Stimulated activated CD8-positive, alpha-beta memory T cell treated with anti-CD3 and anti-CD28 coated beads, Interleukin-12 subunit alpha, Interleukin-12 subunit beta, amount 100 ng/mL, for 4 hours (primary cell): ENCODE results near the gene SOX2.
"Not testable (repeated sequence)": the region's sequence is repeated elsewhere in the genome, so short reads cannot be mapped to it uniquely, and the experiment has no call there.

ENCODE experiments used
- DNase-seq: peaks from one replicate; pipeline ENCODE4 v3.0.0-alpha.2; 2020; ENCODE audit warnings: low read depth

The SOX2 gene

DNA sequence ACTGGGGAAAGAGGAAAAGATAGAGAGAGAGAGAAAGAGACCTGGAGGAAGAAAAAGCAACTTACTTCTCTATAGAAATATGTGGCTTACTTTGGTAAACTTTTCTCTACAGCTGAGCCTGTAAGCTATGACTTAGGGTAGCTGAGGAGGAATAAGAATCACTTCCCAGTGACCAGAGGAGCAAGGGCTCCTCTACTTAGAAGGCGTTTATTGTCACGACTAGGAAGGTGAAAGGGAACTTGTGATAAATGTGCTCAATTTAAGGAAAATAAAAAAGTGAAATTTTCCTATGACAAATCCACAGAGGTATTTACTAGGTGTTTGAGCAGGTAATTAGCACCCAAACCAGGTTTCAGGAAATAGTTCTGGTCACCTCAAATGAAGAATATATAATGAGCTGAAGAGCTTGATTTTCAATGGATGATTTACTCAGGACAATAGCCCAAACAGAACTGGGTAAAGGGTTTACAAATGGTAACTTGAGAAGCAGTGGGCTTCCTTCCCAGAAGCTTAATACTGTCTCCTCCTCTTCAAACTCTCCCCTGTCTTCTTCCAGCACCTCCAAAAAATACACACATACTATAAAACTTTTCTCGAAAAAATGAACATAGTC is 46.1 kb downstream of the SOX2 start:
- DNase-seq: no peak

- no peak for DNase-seq
Measured at GRCh38 chr3:181761906-181762305, 50.2 kb downstream of the SOX2 start.

DNA sequence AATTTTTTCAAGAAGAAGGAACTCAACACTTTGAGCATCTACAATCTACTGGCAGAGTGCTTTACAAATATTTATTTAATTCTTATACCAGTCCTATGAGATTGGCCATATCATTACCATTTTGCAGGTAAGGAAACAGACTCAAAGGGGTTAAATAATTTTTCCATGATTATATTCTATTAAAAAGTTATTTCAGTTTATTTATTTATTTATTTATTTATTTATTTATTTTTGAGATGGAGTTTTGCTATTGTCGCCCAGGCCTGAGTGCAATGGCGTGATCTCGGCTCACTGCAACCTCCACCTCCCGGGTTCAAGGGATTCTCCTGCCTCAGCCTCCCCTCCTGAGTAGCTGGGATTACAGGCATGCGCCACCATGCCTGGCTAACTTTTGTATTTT is 52.3 kb downstream of the SOX2 start:
- not testable (repeated sequence) for DNase-seq
